SK-N-SH (cell line): ENCODE results near the gene KIF2B. TPM values are rescaled to one million over a fixed set of nuclear protein-coding genes. Genes with fewer than 3 reads are reported as not detected.

Source experiments
- CTCF ChIA-PET: fragments of 300-600, 350-600 bp; formaldehyde crosslinking; extraction: SDS; loops from one replicate; lab custom pipeline; 2021; lab: Yijun Ruan, JAX
- POLR2A ChIA-PET: fragments of 350-600 bp; sonication (Branson Sonifier 250); formaldehyde crosslinking; extraction: SDS; loops from one replicate; lab custom pipeline; 2020; ENCODE audit warnings: antibody characterized with exemption, inconsistent platforms; lab: Yijun Ruan, JAX
- DNase-seq: peaks from one replicate; pipeline ENCODE4 v3.0.0; 2012
- H2AFZ ChIP-seq: fragments of 200-600 bp; sonication (generic); 2 replicates; pipeline ENCODE4 v1.8.1; 2016; ENCODE audit warnings: antibody characterized with exemption, mild to moderate bottlenecking, low read depth
- H3F3A ChIP-seq: fragments of 200-600 bp; sonication (generic); replicated peaks from 2 replicates; pipeline ENCODE3; 2016; ENCODE audit warnings: antibody characterized with exemption, mild to moderate bottlenecking; ENCODE audit not compliant: insufficient read depth
- H3K27ac ChIP-seq, 2 experiments: fragments of 200-500 bp in 1 of 2; fragments of 200-600 bp in 1 of 2; sonication (Bioruptor generic) in 1 of 2; sonication (generic), shearing (Covaris generic) in 1 of 2; 2 replicates each; pipeline versions ENCODE4 v1.5.1 to v1.6.1; 2014 to 2016; ENCODE audit warnings: low read depth in 2 of 2, inconsistent platforms in 1 of 2, low read length in 1 of 2, mild to moderate bottlenecking in 1 of 2, mixed read lengths in 1 of 2
- H3K27me3 ChIP-seq: fragments of 200-600 bp; sonication (generic), shearing (Covaris generic); 2 replicates; pipeline ENCODE4 v1.6.1; 2016; ENCODE audit warnings: mixed run types; ENCODE audit not compliant: insufficient read depth
- H3K36me3 ChIP-seq, 2 experiments: fragments of 200-500 bp in 1 of 2; fragments of 200-600 bp in 1 of 2; sonication (Bioruptor generic) in 1 of 2; sonication (generic) in 1 of 2; replicated peaks in 1 of 2; 2 replicates each; pipeline versions ENCODE3 to v1.5.1; 2014 to 2016; ENCODE audit warnings: low read length in 1 of 2, mild to moderate bottlenecking in 1 of 2; ENCODE audit not compliant: insufficient read depth in 2 of 2, control insufficient read depth in 1 of 2
- H3K4me1 ChIP-seq, 2 experiments: fragments of 200-500 bp in 1 of 2; fragments of 200-600 bp in 1 of 2; sonication (Bioruptor generic) in 1 of 2; sonication (generic), shearing (Covaris generic) in 1 of 2; 2 replicates each; pipeline versions ENCODE4 v1.5.1 to v1.6.1; 2014 to 2016; ENCODE audit warnings: low read depth in 1 of 2, low read length in 1 of 2, mixed run types in 1 of 2; ENCODE audit not compliant: insufficient read depth in 2 of 2, control insufficient read depth in 1 of 2
- H3K4me2 ChIP-seq: fragments of 200-600 bp; sonication (generic), shearing (Covaris generic); 2 replicates; pipeline ENCODE4 v1.6.1; 2017; ENCODE audit warnings: mixed run types
- H3K4me3 ChIP-seq, 2 experiments: fragments of 200-500 bp in 1 of 2; fragments of 200-600 bp in 1 of 2; sonication (Bioruptor generic) in 1 of 2; sonication (generic), shearing (Covaris generic) in 1 of 2; 2 replicates each; pipeline versions ENCODE4 v1.5.1 to v1.8.1; 2014 to 2016; ENCODE audit warnings: low read depth in 2 of 2, inconsistent platforms in 1 of 2, low read length in 1 of 2, mild to moderate bottlenecking in 1 of 2, mixed read lengths in 1 of 2, moderate library complexity in 1 of 2
- H3K79me2 ChIP-seq: fragments of 200-600 bp; sonication (generic); 2 replicates; pipeline ENCODE4 v1.8.1; 2017; ENCODE audit warnings: mild to moderate bottlenecking; ENCODE audit not compliant: insufficient read depth
- H3K9ac ChIP-seq: fragments of 200-600 bp; sonication (generic); 2 replicates; pipeline ENCODE4 v1.6.1; 2017; ENCODE audit warnings: mixed run types
- H3K9me2 ChIP-seq: fragments of 200-600 bp; sonication (generic); 2 replicates; pipeline ENCODE4 v1.6.1; 2017; ENCODE audit warnings: mixed run types
- H3K9me3 ChIP-seq: fragments of 200-600 bp; sonication (generic); 2 replicates; pipeline ENCODE4 v1.6.1; 2017; ENCODE audit warnings: mixed run types, mild to moderate bottlenecking, moderate library complexity
- H4K20me1 ChIP-seq: fragments of 200-600 bp; sonication (generic); 2 replicates; pipeline ENCODE4 v1.6.1; 2017; ENCODE audit warnings: mild to moderate bottlenecking, mixed run types; ENCODE audit not compliant: insufficient read depth
- CHD2 ChIP-seq: fragments of 150-350 bp; IDR thresholded peaks from 2 replicates; pipeline ENCODE4 v1.6.1; 2018; ENCODE audit warnings: low read length; ENCODE audit not compliant: partially characterized antibody
- ELF1 ChIP-seq: IDR thresholded peaks from 2 replicates; pipeline ENCODE4 v1.4.0; 2012
- GATA2 ChIP-seq: sonication (generic); formaldehyde crosslinking; IDR thresholded peaks from 2 replicates; pipeline ENCODE4 v1.5.0; 2020; ENCODE audit warnings: mild to moderate bottlenecking, missing genetic modification reagents
- JUND ChIP-seq: IDR thresholded peaks from 2 replicates; pipeline ENCODE4 v1.4.0; 2012
- NRF1 ChIP-seq: IDR thresholded peaks from 2 replicates; pipeline ENCODE4 v1.6.1; 2012; ENCODE audit warnings: low read depth, mild to moderate bottlenecking, low read length
- POLR2AphosphoS5 ChIP-seq: IDR thresholded peaks from 2 replicates; pipeline ENCODE4 v1.6.1; 2012; ENCODE audit warnings: low read depth, low read length
- RCOR1 ChIP-seq: fragments of 150-350 bp; IDR thresholded peaks from 2 replicates; pipeline ENCODE4 v1.6.1; 2017; ENCODE audit warnings: antibody characterized with exemption, low read length
- SIN3A ChIP-seq: IDR thresholded peaks from 2 replicates; pipeline ENCODE4 v1.6.1; 2012; ENCODE audit warnings: low read depth, mild to moderate bottlenecking, low read length, moderate library complexity, borderline replicate concordance
- WGBS: methylation state at CpG from one replicate; pipeline ENCODE4 v1.1.6; 2017; ENCODE audit warnings: low lambda C conversion rate; 5-methylcytosine and 5-hydroxymethylcytosine counted together
- polyA plus RNA-seq, 3 experiments: library from polyadenylated mRNA; depleted of rRNA; stranded (reverse); fragments of >200 nt; gene quantifications; 2 replicates each; pipeline ENCODE4 v1.2.3, GENCODE V29; 2012
- TF ChIP-seq, protein P1 (sequence below): fragments of 200-600 bp; sonication (generic); IDR thresholded peaks from 2 replicates; pipeline ENCODE4 v1.6.1; 2017; ENCODE audit warnings: antibody characterized with exemption, mild to moderate bottlenecking, moderate library complexity
- TF ChIP-seq, protein P2 (sequence below): fragments of 150-350 bp; IDR thresholded peaks from 2 replicates; pipeline ENCODE4 v1.6.1; 2016; ENCODE audit warnings: mild to moderate bottlenecking, low read depth, low read length
- TF ChIP-seq, protein P3 (sequence below): IDR thresholded peaks from 2 replicates; pipeline ENCODE4 v1.4.0; 2012; ENCODE audit warnings: low read depth
- TF ChIP-seq, protein P4 (sequence below): fragments of 150-350 bp; IDR thresholded peaks from 2 replicates; pipeline ENCODE4 v1.6.1; 2017; ENCODE audit warnings: antibody characterized with exemption, low read length, low read depth, borderline replicate concordance

Gene KIF2B
- polyA plus RNA-seq, 1 of the 3 experiments (the other 2 are of a cell fraction), result not detected

DNA sequence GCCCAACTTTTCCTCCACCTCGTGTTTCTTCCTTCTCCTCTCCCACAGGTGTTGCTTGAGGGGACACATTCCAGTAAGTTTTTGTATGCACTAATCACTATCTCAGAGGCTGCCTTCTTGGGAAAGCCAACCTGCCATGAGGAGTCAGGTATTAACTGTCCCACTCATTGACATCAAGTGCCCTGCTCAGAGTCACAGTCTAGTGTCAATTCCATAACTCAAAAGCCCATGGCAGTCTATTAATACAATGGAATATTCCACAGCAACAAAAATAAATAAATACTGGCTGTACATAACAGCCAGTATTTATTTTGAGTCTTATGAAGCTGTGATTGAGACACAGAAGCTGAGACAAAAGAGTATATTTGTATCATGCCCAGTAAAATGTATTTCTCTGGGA lies 26.1 kb upstream of the KIF2B start:
- no peaks in the 10 kb centered on the region for H3F3A ChIP-seq
- no peaks in the 10 kb centered on the region for H3K27me3 ChIP-seq
- ChIA-PET POLR2A (no interaction called here), CTCF (no interaction called here)
- H2AFZ ChIP-seq, result no peak overlapping the region
- no peak overlapping the region for H3K9ac ChIP-seq
- H3K79me2 ChIP-seq, result no peaks in the 10 kb centered on the region
- H3K4me2 ChIP-seq, result no peak overlapping the region
- no peak overlapping the region for H3K4me3 ChIP-seq
- WGBS, result 20% methylated on average over 1 of the region's 1 CpG
- TF ChIP-seq, protein P1, sequence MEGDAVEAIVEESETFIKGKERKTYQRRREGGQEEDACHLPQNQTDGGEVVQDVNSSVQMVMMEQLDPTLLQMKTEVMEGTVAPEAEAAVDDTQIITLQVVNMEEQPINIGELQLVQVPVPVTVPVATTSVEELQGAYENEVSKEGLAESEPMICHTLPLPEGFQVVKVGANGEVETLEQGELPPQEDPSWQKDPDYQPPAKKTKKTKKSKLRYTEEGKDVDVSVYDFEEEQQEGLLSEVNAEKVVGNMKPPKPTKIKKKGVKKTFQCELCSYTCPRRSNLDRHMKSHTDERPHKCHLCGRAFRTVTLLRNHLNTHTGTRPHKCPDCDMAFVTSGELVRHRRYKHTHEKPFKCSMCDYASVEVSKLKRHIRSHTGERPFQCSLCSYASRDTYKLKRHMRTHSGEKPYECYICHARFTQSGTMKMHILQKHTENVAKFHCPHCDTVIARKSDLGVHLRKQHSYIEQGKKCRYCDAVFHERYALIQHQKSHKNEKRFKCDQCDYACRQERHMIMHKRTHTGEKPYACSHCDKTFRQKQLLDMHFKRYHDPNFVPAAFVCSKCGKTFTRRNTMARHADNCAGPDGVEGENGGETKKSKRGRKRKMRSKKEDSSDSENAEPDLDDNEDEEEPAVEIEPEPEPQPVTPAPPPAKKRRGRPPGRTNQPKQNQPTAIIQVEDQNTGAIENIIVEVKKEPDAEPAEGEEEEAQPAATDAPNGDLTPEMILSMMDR, result no peak
- TF ChIP-seq JUND (no peak), GATA2 (CRISPR knock-in tag) (no peak), RCOR1 (no peak)
- no peaks in the 10 kb centered on the region for H3K9me3 ChIP-seq
- H3K36me3 ChIP-seq, result no peaks in the 10 kb centered on the region
- no peaks in the 10 kb centered on the region for H3K9me2 ChIP-seq
- no peaks in the 10 kb centered on the region for H3K4me1 ChIP-seq
- H3K27ac ChIP-seq, result no peak overlapping the region
- no peaks in the 10 kb centered on the region for H4K20me1 ChIP-seq
- DNase-seq, result no peak

DNA sequence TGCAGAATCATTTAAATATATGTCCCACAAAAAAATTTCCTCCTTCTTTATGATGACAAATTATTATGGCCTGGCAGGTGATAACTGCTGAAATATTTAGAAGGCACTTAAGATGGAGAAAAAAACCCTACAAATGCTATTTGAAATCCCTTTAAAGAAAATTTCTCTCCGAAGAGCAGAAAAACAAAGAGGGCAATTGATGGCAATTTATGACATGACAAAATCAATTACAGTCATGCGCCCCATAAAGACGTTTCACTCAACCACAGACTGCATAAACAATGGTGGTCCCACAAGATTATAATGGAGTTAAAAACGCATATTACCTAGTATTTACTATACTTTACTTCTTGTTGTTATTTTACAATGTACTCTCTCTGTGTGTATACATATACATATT lies 25.2 kb upstream of the KIF2B start:
- Histone ChIP-seq H3K4me1 (no peaks in the 10 kb centered on the region), H3K27ac (no peak overlapping the region), H3K9ac (no peak overlapping the region), H4K20me1 (no peaks in the 10 kb centered on the region), H3K9me2 (no peaks in the 10 kb centered on the region; the same call in 1 of the 2 replicates), H3K79me2 (no peaks in the 10 kb centered on the region), H3F3A (no peaks in the 10 kb centered on the region), H3K27me3 (no peaks in the 10 kb centered on the region), H2AFZ (no peak overlapping the region), H3K9me3 (no peaks in the 10 kb centered on the region), H3K4me2 (no peak overlapping the region), H3K4me3 (no peak overlapping the region), H3K36me3 (no peaks in the 10 kb centered on the region)
- no peak for DNase-seq
- TF ChIP-seq, protein P2, sequence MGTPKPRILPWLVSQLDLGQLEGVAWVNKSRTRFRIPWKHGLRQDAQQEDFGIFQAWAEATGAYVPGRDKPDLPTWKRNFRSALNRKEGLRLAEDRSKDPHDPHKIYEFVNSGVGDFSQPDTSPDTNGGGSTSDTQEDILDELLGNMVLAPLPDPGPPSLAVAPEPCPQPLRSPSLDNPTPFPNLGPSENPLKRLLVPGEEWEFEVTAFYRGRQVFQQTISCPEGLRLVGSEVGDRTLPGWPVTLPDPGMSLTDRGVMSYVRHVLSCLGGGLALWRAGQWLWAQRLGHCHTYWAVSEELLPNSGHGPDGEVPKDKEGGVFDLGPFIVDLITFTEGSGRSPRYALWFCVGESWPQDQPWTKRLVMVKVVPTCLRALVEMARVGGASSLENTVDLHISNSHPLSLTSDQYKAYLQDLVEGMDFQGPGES, result no peak
- no peak for TF ChIP-seq NRF1
- TF ChIP-seq JUND, result no peak
- TF ChIP-seq, protein P3, sequence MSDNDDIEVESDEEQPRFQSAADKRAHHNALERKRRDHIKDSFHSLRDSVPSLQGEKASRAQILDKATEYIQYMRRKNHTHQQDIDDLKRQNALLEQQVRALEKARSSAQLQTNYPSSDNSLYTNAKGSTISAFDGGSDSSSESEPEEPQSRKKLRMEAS, result no peak
- TF ChIP-seq POLR2AphosphoS5, result no peak
- TF ChIP-seq SIN3A, result no peak
- TF ChIP-seq, protein P4, sequence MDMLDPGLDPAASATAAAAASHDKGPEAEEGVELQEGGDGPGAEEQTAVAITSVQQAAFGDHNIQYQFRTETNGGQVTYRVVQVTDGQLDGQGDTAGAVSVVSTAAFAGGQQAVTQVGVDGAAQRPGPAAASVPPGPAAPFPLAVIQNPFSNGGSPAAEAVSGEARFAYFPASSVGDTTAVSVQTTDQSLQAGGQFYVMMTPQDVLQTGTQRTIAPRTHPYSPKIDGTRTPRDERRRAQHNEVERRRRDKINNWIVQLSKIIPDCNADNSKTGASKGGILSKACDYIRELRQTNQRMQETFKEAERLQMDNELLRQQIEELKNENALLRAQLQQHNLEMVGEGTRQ, result no peak
- TF ChIP-seq ELF1, result no peak
- no peak for TF ChIP-seq CHD2
- CTCF ChIA-PET, result no interaction called here
- POLR2A ChIA-PET, result no interaction called here
- 37% methylated on average over 4 of the region's 4 CpGs for WGBS
